Globus pallidus (tissue), 1 donor: ENCODE results near the gene NIFK.

Experiments
- DNase-seq: peaks from one replicate; pipeline ENCODE4 v3.0.0-alpha.2; 2015; ENCODE audit warnings: low spot score

Gene NIFK

GRCh38 chr2:121736462-121737336, at the start of gene NIFK:
NIFK (minus strand) TSS chr2:121736875; CDS start chr2:121736850, 25 bp downstream.
- DNase-seq = peak; percentile 97

GRCh38 chr2:121783180-121783579, 46.5 kb upstream of the NIFK start:
- no peak for DNase-seq

GRCh38 chr2:121778741-121779487, 42.2 kb upstream of the NIFK start:
- DNase-seq = no peak

- DNase-seq = no peak
These were observed 41.0 kb upstream of the NIFK start for GRCh38 chr2:121777699-121778058.

GRCh38 chr2:121776885-121777698, 40.4 kb upstream of the NIFK start:
- no peak for DNase-seq

- DNase-seq = no peak
These were observed 39.7 kb upstream of the NIFK start for GRCh38 chr2:121776361-121776760.

- DNase-seq = no peak
These were observed 37.6 kb upstream of the NIFK start for GRCh38 chr2:121774235-121774634.

- DNase-seq = no peak
These were observed 35.5 kb upstream of the NIFK start for GRCh38 chr2:121771976-121772742.

GRCh38 chr2:121768143-121768755, 31.6 kb upstream of the NIFK start:
- DNase-seq = no peak

- no peak for DNase-seq
These were observed 29.9 kb upstream of the NIFK start for GRCh38 chr2:121766624-121767023.

- DNase-seq = no peak
These were observed 28.1 kb upstream of the NIFK start for GRCh38 chr2:121764681-121765228.

- peak; percentile 95 for DNase-seq
These were observed 18.8 kb upstream of the NIFK start, which contains the start of gene TSN for GRCh38 chr2:121755237-121756111. TSN (plus strand) TSS chr2:121755651; CDS start chr2:121755780, 129 bp downstream.

GRCh38 chr2:121754851-121755236, 18.2 kb upstream of the NIFK start:
- DNase-seq = no peak

- DNase-seq = no peak
These were observed 11.5 kb upstream of the NIFK start for GRCh38 chr2:121748202-121748601.

GRCh38 chr2:121746071-121746578, 9.4 kb upstream of the NIFK start:
- DNase-seq = no peak

- no peak for DNase-seq
These were observed 4.8 kb upstream of the NIFK start for GRCh38 chr2:121741450-121741849.

GRCh38 chr2:121740973-121741372, 4.3 kb upstream of the NIFK start:
- DNase-seq = no peak

GRCh38 chr2:121736140-121736461, 574 bp downstream of the NIFK start:
- DNase-seq = no peak

- no peak for DNase-seq
These were observed 1.1 kb downstream of the NIFK start for GRCh38 chr2:121735518-121736074.
